ENCODE results near the gene RRM2. TPM values are rescaled to one million over a fixed set of nuclear protein-coding genes. Genes with fewer than 3 reads are reported as not detected.
"Not testable (repeated sequence)": the region's sequence is repeated elsewhere in the genome, so short reads cannot be mapped to it uniquely, and the experiment has no call there.

The RRM2 gene
- total RNA-seq, 4 donors from 2014 or later, result 6.7 to 139 (median 20.5) TPM

- H3K4me1 ChIP-seq, result no peaks in the 10 kb centered on the region
- DNase-seq, result no peak
- H3K36me3 ChIP-seq, result no peaks in the 10 kb centered on the region
- no peaks in the 10 kb centered on the region for H3K9me3 ChIP-seq
- H3K27ac ChIP-seq, result no peak overlapping the region
- H3K27me3 ChIP-seq, result peaks cover 0 to 6% of the 10 kb centered on the region in 2 donors
- no peak for TF ChIP-seq CTCF (IDR thresholded peaks at IDR 0.05)
- no peak overlapping the region for H3K4me3 ChIP-seq
Measured at GRCh38 chr2:10086950-10087349, 35.6 kb upstream of the RRM2 start.

- DNase-seq, result no peak
- Histone ChIP-seq H3K36me3 (no peaks in the 10 kb centered on the region), H3K4me1 (no peaks in the 10 kb centered on the region), H3K4me3 (no peak overlapping the region), H3K27ac (no peak overlapping the region), H3K27me3 (peaks cover 0 to 6% of the 10 kb centered on the region in 2 donors), H3K9me3 (no peaks in the 10 kb centered on the region)
- TF ChIP-seq POLR2A (IDR thresholded peaks at IDR 0.05) (no peak), CTCF (IDR thresholded peaks at IDR 0.05) (no peak)
Measured at GRCh38 chr2:10087360-10087759, 35.2 kb upstream of the RRM2 start.

- TF ChIP-seq POLR2A (IDR thresholded peaks at IDR 0.05) (no peak), CTCF (IDR thresholded peaks at IDR 0.05) (no peak)
- Histone ChIP-seq H3K27ac (no peak overlapping the region), H3K9me3 (no peaks in the 10 kb centered on the region), H3K4me1 (no peaks in the 10 kb centered on the region), H3K36me3 (no peaks in the 10 kb centered on the region), H3K4me3 (no peak overlapping the region), H3K27me3 (no peaks in the 10 kb centered on the region)
- no peak for DNase-seq
Measured at GRCh38 chr2:10089565-10090190, 32.9 kb upstream of the RRM2 start.

- H3K36me3 ChIP-seq, result no peaks in the 10 kb centered on the region
- DNase-seq, result peak in 2 of 3 donors; percentile 56 to 61
Measured at GRCh38 chr2:10091182-10091888, 31.2 kb upstream of the RRM2 start.

GRCh38 chr2:10091889-10092244 lies 30.7 kb upstream of the RRM2 start:
- H3K4me3 ChIP-seq, result peak overlapping the region in 1 of 4 donors; percentile 42
- DNase-seq, H3K27ac ChIP-seq, H3K9me3 ChIP-seq, H3K4me1 ChIP-seq, H3K36me3 ChIP-seq, H3K27me3 ChIP-seq: not testable (repeated sequence)

More at GRCh38 chr2:10091182-10091888, 31.2 kb upstream of the RRM2 start:
- H3K9me3 ChIP-seq, result no peaks in the 10 kb centered on the region
- no peak for TF ChIP-seq CTCF (IDR thresholded peaks at IDR 0.05)
- TF ChIP-seq POLR2A (IDR thresholded peaks at IDR 0.05), result no peak
- H3K27me3 ChIP-seq, result no peaks in the 10 kb centered on the region
- peak overlapping the region; percentile 8 to 52 (median 40) for H3K4me3 ChIP-seq
- no peaks in the 10 kb centered on the region for H3K4me1 ChIP-seq
- peak overlapping the region in 1 of 4 donors; percentile 13 for H3K27ac ChIP-seq

- Histone ChIP-seq H3K27me3 (no peaks in the 10 kb centered on the region), H3K4me1 (no peaks in the 10 kb centered on the region), H3K27ac (no peak overlapping the region), H3K9me3 (no peaks in the 10 kb centered on the region), H3K4me3 (no peak overlapping the region), H3K36me3 (no peaks in the 10 kb centered on the region)
- no peak for DNase-seq
- no peak for TF ChIP-seq CTCF (IDR thresholded peaks at IDR 0.05)
Measured at GRCh38 chr2:10094271-10094814, 28.2 kb upstream of the RRM2 start.
